H1 (cell line): ENCODE measurements around the gene HOXB3. TPM values are rescaled to one million over a fixed set of nuclear protein-coding genes. Genes with fewer than 3 reads are reported as not detected.
A peak's percentile ranks its signal among the peaks of the same experiment; 100 is the strongest.

Source experiments
- CTCF ChIA-PET: fragments of 300-600 bp; sonication (Branson Sonifier 250); formaldehyde crosslinking; loops from one replicate; lab custom pipeline; 2021; ENCODE audit not compliant: partially characterized antibody; lab: Charles Lee
- POLR2A ChIA-PET: fragments of 300-600 bp; sonication (Branson Sonifier 250); formaldehyde crosslinking; loops from one replicate; lab custom pipeline; 2021; ENCODE audit warnings: inconsistent platforms; ENCODE audit not compliant: partially characterized antibody; lab: Charles Lee
- DNase-seq, 2 experiments: peaks; one replicate each; pipeline versions ENCODE4 v3.0.0 to v3.0.0-alpha.2; 2010 to 2022; ENCODE audit warnings: low spot score in 2 of 2, low read depth in 1 of 2, mixed read lengths in 1 of 2
- FAIRE-seq: peaks from 2 replicates; lab custom pipeline; 2011; peaks lifted over from hg19 to GRCh38; lab: Jason Lieb, UNC
- H2AFZ ChIP-seq: 2 replicates; pipeline ENCODE4 v1.8.1; 2012; ENCODE audit warnings: low read length, inconsistent platforms
- H2AK5ac ChIP-seq: 2 replicates; pipeline ENCODE4 v1.6.1; 2013; ENCODE audit warnings: low read depth, low read length
- H2BK120ac ChIP-seq: replicated peaks from 2 replicates; pipeline ENCODE3; 2013; ENCODE audit warnings: low read depth, low read length, inconsistent platforms
- H2BK12ac ChIP-seq: 2 replicates; pipeline ENCODE4 v1.6.1; 2013; ENCODE audit warnings: low read depth, low read length
- H2BK15ac ChIP-seq: 2 replicates; pipeline ENCODE4 v1.6.1; 2013; ENCODE audit warnings: low read length
- H2BK20ac ChIP-seq: 2 replicates; pipeline ENCODE4 v1.6.1; 2013; ENCODE audit warnings: low read length
- H2BK5ac ChIP-seq: 2 replicates; pipeline ENCODE4 v1.6.1; 2013; ENCODE audit warnings: low read depth, low read length
- H3K14ac ChIP-seq: 2 replicates; pipeline ENCODE4 v1.6.1; 2013; ENCODE audit warnings: inconsistent platforms; ENCODE audit not compliant: insufficient read length
- H3K18ac ChIP-seq: 2 replicates; pipeline ENCODE4 v1.6.1; 2013; ENCODE audit warnings: low read length; ENCODE audit errors: extremely low read depth
- H3K23ac ChIP-seq: 2 replicates; pipeline ENCODE4 v1.6.1; 2013; ENCODE audit warnings: inconsistent platforms; ENCODE audit not compliant: insufficient read length
- H3K23me2 ChIP-seq: 2 replicates; pipeline ENCODE4 v1.6.1; 2013; ENCODE audit warnings: low read depth, low read length
- H3K27ac ChIP-seq: 2 replicates; pipeline ENCODE4 v1.6.1; 2011; ENCODE audit warnings: low read depth, low read length, inconsistent platforms
- H3K27me3 ChIP-seq, 4 experiments: replicated peaks in 1 of 4; 1 replicate in 1 of 4; 2 replicates in 3 of 4; pipeline versions ENCODE4 v1.6.1 to v1.8.1; 2011 to 2013; ENCODE audit warnings: low read length in 3 of 4, mild to moderate bottlenecking in 3 of 4, inconsistent platforms in 2 of 4, mixed read lengths in 2 of 4, moderate library complexity in 1 of 4; ENCODE audit not compliant: control insufficient read depth in 3 of 4, insufficient read depth in 3 of 4; ENCODE audit errors: extremely low read depth in 1 of 4
- H3K36me3 ChIP-seq, 4 experiments: 2 replicates each; pipeline versions ENCODE4 v1.6.1 to v1.8.1; 2011 to 2013; ENCODE audit warnings: mild to moderate bottlenecking in 4 of 4, low read length in 3 of 4, moderate library complexity in 2 of 4, control low read depth in 1 of 4, inconsistent platforms in 1 of 4; ENCODE audit not compliant: insufficient read depth in 4 of 4, control insufficient read depth in 2 of 4
- H3K4ac ChIP-seq: replicated peaks from 2 replicates; pipeline ENCODE3; 2013; ENCODE audit warnings: low read length, low read depth, mixed read lengths, inconsistent platforms; ENCODE audit not compliant: insufficient read length
- H3K4me1 ChIP-seq, 4 experiments: replicated peaks in 1 of 4; 1 replicate in 1 of 4; 2 replicates in 3 of 4; pipeline versions ENCODE4 v1.6.1 to v1.8.1; 2011 to 2013; ENCODE audit warnings: low read length in 3 of 4, inconsistent platforms in 2 of 4, mixed read lengths in 1 of 4; ENCODE audit not compliant: insufficient read depth in 4 of 4, control insufficient read depth in 3 of 4
- H3K4me2 ChIP-seq, 2 experiments: 2 replicates each; pipeline versions ENCODE4 v1.6.1 to v1.8.1; 2011 to 2013; ENCODE audit warnings: low read depth in 2 of 2, low read length in 2 of 2, control low read depth in 1 of 2, inconsistent platforms in 1 of 2, mild to moderate bottlenecking in 1 of 2; ENCODE audit not compliant: insufficient read depth in 1 of 2
- H3K4me3 ChIP-seq, 4 experiments: fragments of 200-600, 300-600 bp in 1 of 4; sonication (generic), shearing (Covaris generic), sonication (Bioruptor Twin) in 1 of 4; 2 replicates each; pipeline versions ENCODE4 v1.5.1 to v1.8.1; 2011 to 2016; ENCODE audit warnings: low read length in 4 of 4, low read depth in 3 of 4, control low read depth in 2 of 4, inconsistent platforms in 2 of 4, mild to moderate bottlenecking in 2 of 4, mixed read lengths in 1 of 4, moderate library complexity in 1 of 4; ENCODE audit not compliant: insufficient read depth in 2 of 4; ENCODE audit errors: extremely low read depth in 1 of 4
- H3K56ac ChIP-seq: replicated peaks from 2 replicates; pipeline ENCODE3; 2013; ENCODE audit warnings: low read depth, mild to moderate bottlenecking, mixed read lengths, low read length, inconsistent platforms; ENCODE audit not compliant: insufficient read length
- H3K79me1 ChIP-seq: 2 replicates; pipeline ENCODE4 v1.6.1; 2013; ENCODE audit warnings: low read depth, low read length, control low read depth
- H3K79me2 ChIP-seq, 2 experiments: 2 replicates each; pipeline versions ENCODE4 v1.6.1 to v1.8.1; 2012 to 2013; ENCODE audit warnings: low read length in 2 of 2, mild to moderate bottlenecking in 2 of 2, inconsistent platforms in 1 of 2; ENCODE audit not compliant: insufficient read depth in 2 of 2, control insufficient read depth in 1 of 2
- H3K9ac ChIP-seq, 4 experiments: replicated peaks in 1 of 4; 1 replicate in 1 of 4; 2 replicates in 3 of 4; pipeline versions ENCODE4 v1.6.1 to v1.8.1; 2011 to 2013; ENCODE audit warnings: low read depth in 3 of 4, low read length in 3 of 4, control low read depth in 2 of 4, mild to moderate bottlenecking in 2 of 4, moderate library complexity in 2 of 4, inconsistent platforms in 1 of 4; ENCODE audit errors: extremely low read depth in 1 of 4
- H3K9me3 ChIP-seq, 2 experiments: 2 replicates each; pipeline versions ENCODE4 v1.6.1 to v1.8.1; 2012 to 2013; ENCODE audit warnings: mild to moderate bottlenecking in 2 of 2, moderate library complexity in 2 of 2, control low read depth in 1 of 2, inconsistent platforms in 1 of 2, low read depth in 1 of 2, low read length in 1 of 2, mixed read lengths in 1 of 2; ENCODE audit not compliant: insufficient read depth in 2 of 2
- H4K20me1 ChIP-seq, 2 experiments: replicated peaks in 1 of 2; 2 replicates each; pipeline versions ENCODE3 to v1.8.1; 2011 to 2013; ENCODE audit warnings: inconsistent platforms in 2 of 2, low read length in 2 of 2, mild to moderate bottlenecking in 1 of 2; ENCODE audit not compliant: insufficient read depth in 2 of 2, control insufficient read depth in 1 of 2
- H4K5ac ChIP-seq: 2 replicates; pipeline ENCODE4 v1.6.1; 2013; ENCODE audit warnings: low read length, low read depth, mixed read lengths, inconsistent platforms; ENCODE audit not compliant: insufficient read length
- H4K8ac ChIP-seq: 2 replicates; pipeline ENCODE4 v1.8.0; 2013; ENCODE audit warnings: mild to moderate bottlenecking, moderate library complexity, low read length, inconsistent platforms; ENCODE audit not compliant: insufficient read depth; ENCODE audit errors: extremely low read depth
- H4K91ac ChIP-seq: replicated peaks from 2 replicates; pipeline ENCODE3; 2013; ENCODE audit warnings: low read length, mixed read lengths, inconsistent platforms; ENCODE audit not compliant: insufficient read length
- CEBPB ChIP-seq: IDR thresholded peaks from 2 replicates; pipeline ENCODE4 v1.6.1; 2012; ENCODE audit warnings: low read depth, low read length
- EZH2 ChIP-seq: fragments of 200-600 bp; sonication (generic); IDR thresholded peaks from 2 replicates; pipeline ENCODE4 v1.7.1; 2012; ENCODE audit warnings: low read depth, mild to moderate bottlenecking, moderate library complexity, low read length, inconsistent platforms; ENCODE audit not compliant: severe bottlenecking
- RFX5 ChIP-seq: IDR thresholded peaks from 2 replicates; pipeline ENCODE4 v1.6.1; 2011; ENCODE audit warnings: low read depth, low read length, improper control_type of control experiment, borderline replicate concordance
- SAP30 ChIP-seq: fragments of 300-600 bp; sonication (generic); IDR thresholded peaks from 2 replicates; pipeline ENCODE4 v1.7.1; 2012; ENCODE audit warnings: low read length, moderate library complexity, mild to moderate bottlenecking, inconsistent platforms; ENCODE audit not compliant: insufficient read depth, insufficient replicate concordance
- SIRT6 ChIP-seq: IDR thresholded peaks from one replicate; pipeline ENCODE4 v1.7.1; 2012; ENCODE audit warnings: low read length, inconsistent platforms
- SP2 ChIP-seq: IDR thresholded peaks from 2 replicates; pipeline ENCODE4 v1.6.1; 2012; ENCODE audit warnings: mild to moderate bottlenecking, low read length, inconsistent platforms
- SRF ChIP-seq: IDR thresholded peaks from 2 replicates; pipeline ENCODE4 v1.6.1; 2011; ENCODE audit warnings: mild to moderate bottlenecking, low read depth, low read length, moderate library complexity
- ZNF274 ChIP-seq: IDR thresholded peaks from 2 replicates; pipeline ENCODE4 v1.7.0; 2012; ENCODE audit warnings: low read length, borderline replicate concordance; ENCODE audit errors: extremely low read depth
- WGBS, 2 experiments: shearing (Covaris generic) in 1 of 2; methylation state at CpG; one replicate each; pipeline versions ENCODE4 v1.1.6 to v1.1.7; 2013 to 2015; ENCODE audit warnings: low lambda C conversion rate in 2 of 2, mixed read lengths in 2 of 2, inconsistent platforms in 1 of 2, low coverage in 1 of 2, missing lambda C conversion rate in 1 of 2; ENCODE audit not compliant: insufficient replicate concordance in 2 of 2, insufficient coverage in 1 of 2, insufficient read length in 1 of 2; ENCODE audit errors: extremely low coverage in 1 of 2, missing lambda C conversion rate in 1 of 2; 5-methylcytosine and 5-hydroxymethylcytosine counted together
- polyA plus RNA-seq, 7 experiments: library from polyadenylated mRNA; depleted of rRNA in 3 of 7; stranded (reverse) in 5 of 7; unstranded in 2 of 7; fragments of >200 nt in 5 of 7; fragments of 200-250 nt in 2 of 7; gene quantifications; 1 replicate in 5 of 7; 2 replicates in 1 of 7; 4 replicates in 1 of 7; pipeline versions ENCODE4 v1.2.1 to v1.2.3, GENCODE V29; 2011 to 2013; ENCODE audit warnings: missing spikeins in 2 of 7, mixed read lengths in 2 of 7
- total RNA-seq: library from RNA; stranded (reverse); fragmentation: NEBNext Ultra II Directional; extraction: Animal tissue kit (Norgen Biotek cat#: 25700); gene quantifications from 2 replicates; pipeline ENCODE4 v1.2.1, GENCODE V29; 2021
- TF ChIP-seq, protein P1 (sequence below), 3 experiments: IDR thresholded peaks; 1 replicate in 2 of 3; 2 replicates in 1 of 3; pipeline versions ENCODE4 v1.5.1 to v1.6.1; 2011; ENCODE audit warnings: low read length in 3 of 3, mild to moderate bottlenecking in 3 of 3, inconsistent platforms in 2 of 3, low read depth in 1 of 3, moderate library complexity in 1 of 3; ENCODE audit not compliant: insufficient read depth in 1 of 3; ENCODE audit errors: control extremely low read depth in 1 of 3

The HOXB3 gene
- total and polyA plus RNA-seq, 2 of the 8 experiments (the other 6 are each of a cell fraction or from before 2014, with no cell fraction given), result not detected

DNA sequence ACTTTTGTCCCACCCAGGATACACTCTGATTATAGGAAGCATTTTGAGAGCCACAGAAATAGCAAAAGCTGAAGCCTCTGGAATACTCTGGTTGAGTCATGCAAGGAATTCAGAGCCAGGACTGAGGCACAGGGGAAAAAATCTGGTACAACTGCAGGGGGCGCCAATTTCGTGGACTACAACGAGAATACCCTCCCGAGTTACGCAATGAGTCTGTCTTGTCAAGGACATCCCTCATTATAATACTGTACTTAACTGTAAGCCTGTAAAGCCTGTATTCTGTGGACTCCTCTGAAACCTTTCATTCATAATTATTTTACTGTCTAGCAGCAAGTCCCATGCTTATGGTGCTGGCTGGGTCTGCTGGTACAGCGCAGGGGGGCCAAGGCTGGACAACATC is 67.0 kb downstream of the HOXB3 start:
- H3K9ac ChIP-seq, result no peak overlapping the region
- H4K91ac ChIP-seq, result no peak overlapping the region
- H3K79me2 ChIP-seq, result no peaks in the 10 kb centered on the region
- H4K8ac ChIP-seq, result no peak overlapping the region
- H3K56ac ChIP-seq, result no peak overlapping the region
- H3K4ac ChIP-seq, result no peak overlapping the region
- H2BK20ac ChIP-seq, result no peak overlapping the region
- no peak overlapping the region for H2BK5ac ChIP-seq
- H3K23me2 ChIP-seq, result peaks cover 4% of the 10 kb centered on the region; the same call in 1 of the 2 replicates
- H4K5ac ChIP-seq, result no peak overlapping the region
- no peak for TF ChIP-seq SP2
- no peak for TF ChIP-seq ZNF274
- TF ChIP-seq, protein P1, sequence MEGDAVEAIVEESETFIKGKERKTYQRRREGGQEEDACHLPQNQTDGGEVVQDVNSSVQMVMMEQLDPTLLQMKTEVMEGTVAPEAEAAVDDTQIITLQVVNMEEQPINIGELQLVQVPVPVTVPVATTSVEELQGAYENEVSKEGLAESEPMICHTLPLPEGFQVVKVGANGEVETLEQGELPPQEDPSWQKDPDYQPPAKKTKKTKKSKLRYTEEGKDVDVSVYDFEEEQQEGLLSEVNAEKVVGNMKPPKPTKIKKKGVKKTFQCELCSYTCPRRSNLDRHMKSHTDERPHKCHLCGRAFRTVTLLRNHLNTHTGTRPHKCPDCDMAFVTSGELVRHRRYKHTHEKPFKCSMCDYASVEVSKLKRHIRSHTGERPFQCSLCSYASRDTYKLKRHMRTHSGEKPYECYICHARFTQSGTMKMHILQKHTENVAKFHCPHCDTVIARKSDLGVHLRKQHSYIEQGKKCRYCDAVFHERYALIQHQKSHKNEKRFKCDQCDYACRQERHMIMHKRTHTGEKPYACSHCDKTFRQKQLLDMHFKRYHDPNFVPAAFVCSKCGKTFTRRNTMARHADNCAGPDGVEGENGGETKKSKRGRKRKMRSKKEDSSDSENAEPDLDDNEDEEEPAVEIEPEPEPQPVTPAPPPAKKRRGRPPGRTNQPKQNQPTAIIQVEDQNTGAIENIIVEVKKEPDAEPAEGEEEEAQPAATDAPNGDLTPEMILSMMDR (IDR thresholded peaks at IDR 0.05; ENCODE audit: control extremely low read depth in 1 of 3, insufficient read depth in 1 of 3, low read depth in 1 of 3, low read length in 3 of 3), result peak in 2 of 3 experiments; percentile 23 to 41; a peak in 2 of 4 replicates
- no peak for TF ChIP-seq SRF
- TF ChIP-seq CEBPB, result peak; percentile 86
- no peak for TF ChIP-seq SAP30
- peak; percentile 4 for TF ChIP-seq EZH2
- TF ChIP-seq SIRT6, result no peak
- no peak for TF ChIP-seq RFX5
- no peak overlapping the region for H2AFZ ChIP-seq
- H3K79me1 ChIP-seq, result no peaks in the 10 kb centered on the region
- H3K27ac ChIP-seq, result no peak overlapping the region
- H3K23ac ChIP-seq, result no peak overlapping the region
- H3K9me3 ChIP-seq, result no peaks in the 10 kb centered on the region
- no peak overlapping the region for H2BK120ac ChIP-seq
- no peak for FAIRE-seq
- no peak overlapping the region for H3K18ac ChIP-seq
- no peaks in the 10 kb centered on the region for H3K36me3 ChIP-seq
- H3K4me3 ChIP-seq, result no peak overlapping the region
- WGBS, 2 experiments, result 72% methylated on average over 6 of the region's 6 CpGs; no CpG with 5 or more reads in 1 of the 2 experiments
- no peak for DNase-seq
- no peak overlapping the region for H2BK12ac ChIP-seq
- CTCF ChIA-PET, result interaction anchor here (0.7 to 3.6 kb wide), 15 partner anchors 9 to 307 kb away, joined by 3 to 21 read pairs (median 6); partner anchors contain the start of gene HOXB5
- H3K4me1 ChIP-seq, result peaks cover 7 to 18% (median 9%) of the 10 kb centered on the region in 4 experiments
- H3K14ac ChIP-seq, result no peak overlapping the region
- no peak overlapping the region; the same call in 1 of the 2 replicates for H2BK15ac ChIP-seq
- peaks cover 0 to 4% of the 10 kb centered on the region in 2 experiments for H4K20me1 ChIP-seq
- POLR2A ChIA-PET, result no interaction called here
- peaks cover 39 to 84% (median 81%) of the 10 kb centered on the region in 4 experiments for H3K27me3 ChIP-seq
- no peak overlapping the region for H2AK5ac ChIP-seq
- no peak overlapping the region for H3K4me2 ChIP-seq
